Fibroblast of villous mesenchyme (primary cell): ENCODE data around the gene FMNL1. TPM values are rescaled to one million over a fixed set of nuclear protein-coding genes. Genes with fewer than 3 reads are reported as not detected.

Experiments
- DNase-seq: peaks from one replicate; pipeline ENCODE4 v3.0.0-alpha.2; 2010; ENCODE audit warnings: low read depth
- H3K4me3 ChIP-seq: 2 replicates; pipeline ENCODE4 v1.5.1; 2011; ENCODE audit warnings: low read depth, mild to moderate bottlenecking, low read length
- total RNA-seq: library from RNA; depleted of rRNA; stranded (reverse); fragments of >200 nt; gene quantifications from 2 replicates; pipeline ENCODE4 v1.2.3, GENCODE V29; 2012
- TF ChIP-seq, protein P1 (sequence below): IDR thresholded peaks from 2 replicates; pipeline ENCODE4 v1.5.1; 2012; ENCODE audit warnings: low read depth, mild to moderate bottlenecking, low read length; ENCODE audit not compliant: insufficient read depth

FMNL1 gene
- total RNA-seq, 1 donor, result 5.2 TPM

DNA sequence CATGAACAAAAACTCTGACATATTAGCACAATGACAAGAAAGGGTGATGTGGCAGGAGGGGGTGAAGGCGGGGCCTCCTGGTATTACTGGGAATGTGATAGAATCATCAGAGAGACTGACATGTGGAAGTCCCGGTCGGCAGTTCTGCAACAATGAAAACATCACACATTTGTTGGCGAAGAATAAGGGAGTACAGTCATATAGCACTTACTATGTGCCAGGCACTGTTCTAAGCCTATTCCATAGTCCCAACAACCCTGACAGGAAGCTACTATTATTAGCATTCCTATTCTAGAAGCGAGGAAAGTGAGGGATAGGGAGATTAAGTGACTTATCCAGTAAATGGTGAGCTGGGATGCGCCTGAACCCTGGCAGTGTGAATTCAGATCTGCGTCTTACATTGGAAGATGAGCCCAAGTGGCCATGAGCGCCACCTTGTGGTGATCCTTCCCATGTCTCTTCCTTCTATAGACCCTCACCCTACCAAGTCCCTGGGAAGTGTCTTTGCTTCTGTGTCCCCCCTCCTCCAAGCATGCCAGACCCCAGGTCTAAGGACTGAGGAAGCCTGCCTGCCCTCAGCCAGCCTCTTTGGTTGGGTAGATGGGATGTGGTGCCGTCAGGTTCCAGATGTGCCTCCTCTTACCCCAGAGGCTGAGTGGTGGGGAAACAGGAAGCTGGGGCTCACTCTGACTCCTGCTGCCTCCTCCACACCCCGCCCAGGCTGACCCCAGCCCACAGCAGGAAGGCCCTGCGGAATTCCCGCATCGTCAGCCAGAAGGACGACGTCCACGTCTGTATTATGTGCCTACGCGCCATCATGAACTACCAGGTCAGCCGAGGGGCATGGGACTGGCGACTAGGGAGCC, 14.0 kb downstream of the FMNL1 start:
- TF ChIP-seq, protein P1, sequence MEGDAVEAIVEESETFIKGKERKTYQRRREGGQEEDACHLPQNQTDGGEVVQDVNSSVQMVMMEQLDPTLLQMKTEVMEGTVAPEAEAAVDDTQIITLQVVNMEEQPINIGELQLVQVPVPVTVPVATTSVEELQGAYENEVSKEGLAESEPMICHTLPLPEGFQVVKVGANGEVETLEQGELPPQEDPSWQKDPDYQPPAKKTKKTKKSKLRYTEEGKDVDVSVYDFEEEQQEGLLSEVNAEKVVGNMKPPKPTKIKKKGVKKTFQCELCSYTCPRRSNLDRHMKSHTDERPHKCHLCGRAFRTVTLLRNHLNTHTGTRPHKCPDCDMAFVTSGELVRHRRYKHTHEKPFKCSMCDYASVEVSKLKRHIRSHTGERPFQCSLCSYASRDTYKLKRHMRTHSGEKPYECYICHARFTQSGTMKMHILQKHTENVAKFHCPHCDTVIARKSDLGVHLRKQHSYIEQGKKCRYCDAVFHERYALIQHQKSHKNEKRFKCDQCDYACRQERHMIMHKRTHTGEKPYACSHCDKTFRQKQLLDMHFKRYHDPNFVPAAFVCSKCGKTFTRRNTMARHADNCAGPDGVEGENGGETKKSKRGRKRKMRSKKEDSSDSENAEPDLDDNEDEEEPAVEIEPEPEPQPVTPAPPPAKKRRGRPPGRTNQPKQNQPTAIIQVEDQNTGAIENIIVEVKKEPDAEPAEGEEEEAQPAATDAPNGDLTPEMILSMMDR, result peak; percentile 84
- peak; percentile 84 for DNase-seq
- H3K4me3 ChIP-seq, result no peak overlapping the region

DNA sequence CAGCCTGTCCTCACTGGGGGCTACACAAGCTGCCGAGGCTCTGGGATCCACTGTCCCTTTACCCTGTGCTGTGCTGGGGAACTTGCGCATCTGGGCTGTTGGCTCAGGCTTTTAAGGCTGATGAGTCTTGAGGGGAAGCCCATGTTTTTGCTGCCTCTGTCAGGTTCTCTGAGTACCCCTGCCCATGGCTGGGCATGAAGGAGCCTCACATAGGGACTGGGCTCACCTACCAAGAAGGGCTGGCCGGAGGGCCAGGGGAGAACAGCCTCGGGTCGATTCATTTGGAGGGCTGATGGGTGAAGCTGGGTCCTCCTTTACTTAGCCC, 14.6 kb downstream of the FMNL1 start:
- TF ChIP-seq, protein P1, result no peak
- no peak for DNase-seq
- H3K4me3 ChIP-seq, result no peak overlapping the region

DNA sequence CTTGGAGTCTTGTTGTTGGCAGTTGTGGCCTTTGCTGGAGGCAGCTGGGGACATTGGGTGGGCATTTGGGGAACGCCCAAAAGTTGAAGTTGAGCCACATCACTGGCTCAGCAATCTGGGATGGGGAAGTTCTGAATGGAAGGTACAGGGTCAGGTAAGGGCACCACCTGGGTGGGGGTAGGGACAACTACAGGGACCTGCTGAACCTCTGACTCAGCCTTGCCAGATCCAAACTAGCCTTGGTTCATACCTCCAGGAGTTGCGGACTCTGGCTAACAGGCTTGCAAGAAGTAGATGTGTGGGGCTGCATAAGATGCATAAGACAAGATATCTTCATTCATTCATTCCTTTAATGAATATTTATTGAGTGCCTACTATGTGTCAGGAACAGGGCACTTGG, 16.0 kb downstream of the FMNL1 start:
- no peak for DNase-seq
- TF ChIP-seq, protein P1, result no peak
- H3K4me3 ChIP-seq, result no peak overlapping the region

DNA sequence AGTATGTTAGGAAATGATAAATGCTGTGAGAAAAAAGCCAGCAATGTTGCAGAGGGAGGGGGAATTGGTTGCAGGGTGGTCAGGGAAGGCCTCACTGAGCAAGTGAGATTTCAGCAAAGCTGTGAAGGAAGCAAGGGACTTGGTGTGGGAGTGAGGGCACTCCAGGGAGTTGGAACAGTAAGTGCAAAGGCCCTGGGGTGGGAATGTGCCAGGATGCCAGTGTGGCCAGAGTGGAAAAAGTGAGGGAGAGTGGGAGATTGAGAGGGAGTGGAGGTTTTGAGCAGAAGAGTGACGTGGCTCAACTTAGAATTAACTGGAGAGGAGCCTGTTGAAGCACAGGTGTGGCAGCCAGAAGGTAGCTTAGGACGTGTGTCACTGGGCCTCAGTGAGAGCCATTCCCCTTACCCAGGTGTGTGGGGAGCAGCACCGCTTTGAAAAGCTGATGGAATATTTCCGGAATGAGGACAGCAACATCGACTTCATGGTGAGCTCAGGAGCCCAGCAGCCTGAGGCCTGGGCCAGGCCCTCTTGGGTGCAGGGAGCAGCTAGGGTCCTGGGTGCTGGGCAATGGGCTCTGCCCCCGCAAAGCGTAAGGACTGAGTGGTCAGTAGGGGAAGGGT, 16.6 kb downstream of the FMNL1 start:
- TF ChIP-seq, protein P1, result no peak
- DNase-seq, result no peak
- H3K4me3 ChIP-seq, result no peak overlapping the region

DNA sequence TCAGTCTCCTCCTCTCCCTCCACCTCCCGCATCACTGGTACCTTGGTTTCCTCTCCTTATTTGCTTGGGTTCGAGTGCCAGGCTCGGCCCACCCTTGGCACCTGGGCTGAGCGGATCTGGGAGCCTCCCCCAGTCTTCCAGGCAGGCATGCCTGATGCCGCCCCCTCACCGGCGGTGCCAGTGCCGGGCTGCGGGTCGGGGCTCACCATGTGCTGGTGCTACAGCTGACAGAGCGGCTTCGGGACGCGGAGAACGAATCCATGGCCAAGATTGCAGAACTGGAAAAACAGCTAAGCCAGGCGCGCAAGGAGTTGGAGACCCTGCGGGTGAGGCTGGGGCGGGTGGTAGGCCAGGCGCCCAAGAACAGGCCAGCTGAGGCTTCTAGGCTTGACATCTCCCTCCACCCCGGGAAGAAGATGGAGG, 19.2 kb downstream of the FMNL1 start:
- TF ChIP-seq, protein P1, result no peak
- no peak for DNase-seq
- no peak overlapping the region for H3K4me3 ChIP-seq

DNA sequence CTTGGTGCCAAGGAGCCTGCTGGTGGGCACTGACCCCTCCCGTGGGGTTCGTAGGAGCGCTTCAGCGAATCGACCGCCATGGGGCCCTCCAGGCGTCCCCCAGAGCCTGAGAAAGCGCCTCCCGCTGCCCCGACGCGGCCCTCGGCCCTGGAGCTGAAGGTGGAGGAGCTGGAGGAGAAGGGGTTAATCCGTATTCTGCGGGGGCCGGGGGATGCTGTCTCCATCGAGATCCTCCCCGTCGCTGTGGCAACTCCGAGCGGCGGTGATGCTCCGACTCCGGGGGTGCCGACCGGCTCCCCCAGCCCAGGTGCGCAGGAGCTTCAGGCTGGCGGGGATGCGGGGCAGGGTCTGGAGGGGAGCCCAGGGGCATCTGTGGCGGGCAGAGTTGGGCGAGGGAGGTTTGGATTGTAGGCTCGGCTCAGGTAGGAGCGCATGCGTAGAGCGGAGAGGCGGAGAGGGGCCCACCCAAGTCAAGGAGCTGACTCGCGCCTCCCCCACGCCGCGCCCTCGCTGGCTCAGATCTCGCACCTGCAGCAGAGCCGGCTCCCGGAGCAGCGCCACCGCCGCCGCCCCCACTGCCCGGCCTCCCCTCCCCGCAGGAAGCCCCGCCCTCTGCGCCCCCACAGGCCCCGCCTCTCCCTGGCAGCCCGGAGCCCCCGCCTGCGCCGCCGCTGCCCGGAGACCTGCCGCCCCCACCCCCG, 19.8 kb downstream of the FMNL1 start:
- TF ChIP-seq, protein P1, result no peak
- H3K4me3 ChIP-seq, result no peak overlapping the region
- DNase-seq, result no peak
